GM21717 (cell line): ENCODE results near the gene VWA5B1.

Experiments used
- ATAC-seq: cut with Tn5 transposase; IDR thresholded peaks from one replicate; pipeline ENCODE4 v1.9.1; 2021; ENCODE audit warnings: mild to moderate bottlenecking, moderate library complexity; ENCODE audit not compliant: unreplicated experiment

Gene VWA5B1

DNA sequence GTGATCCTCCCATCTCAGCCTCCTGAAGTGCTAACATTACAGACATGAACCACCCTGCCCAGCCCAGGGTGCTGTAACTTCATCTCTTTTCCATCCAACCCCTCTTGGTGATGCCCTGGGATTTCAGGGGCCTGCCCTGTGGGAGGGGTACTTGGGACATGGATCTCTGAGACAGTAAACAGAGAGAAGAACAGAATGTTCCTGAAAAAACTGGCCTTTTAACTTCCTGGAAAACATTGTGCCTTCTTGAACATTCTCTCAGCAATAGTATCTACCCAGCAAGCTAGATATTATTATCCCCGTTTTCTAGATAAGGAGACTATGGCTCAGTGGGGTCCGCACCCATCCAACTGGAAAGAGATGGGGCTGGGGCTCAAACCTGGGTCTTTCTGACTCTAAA, 57.0 kb downstream of the VWA5B1 start:
- no peak for ATAC-seq

- no peak for ATAC-seq
These were observed 57.7 kb downstream of the VWA5B1 start for GRCh38 chr1:20348326-20348915.

DNA sequence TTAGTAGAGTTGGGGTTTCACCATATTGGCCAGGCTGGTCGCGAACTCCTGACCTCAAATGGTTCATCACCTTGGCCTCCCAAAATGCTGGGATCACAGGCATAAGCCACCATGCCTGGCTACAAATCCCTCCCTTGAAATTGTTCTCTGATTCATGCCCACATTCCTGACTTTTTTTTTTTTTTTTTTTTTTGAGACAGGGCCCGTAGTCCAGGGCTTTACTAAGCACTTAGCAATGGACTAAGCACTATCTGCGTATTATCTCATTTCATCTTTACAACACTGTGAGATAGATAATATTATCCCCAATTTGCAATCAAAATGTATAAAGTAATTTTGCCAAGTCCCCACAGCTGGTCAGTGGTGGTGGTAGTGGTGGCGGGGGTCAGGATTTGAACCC, 58.9 kb downstream of the VWA5B1 start:
- ATAC-seq: no peak

- no peak for ATAC-seq
These were observed 59.3 kb downstream of the VWA5B1 start for GRCh38 chr1:20349971-20350370.

- no peak for ATAC-seq
These were observed 59.7 kb downstream of the VWA5B1 start for GRCh38 chr1:20350421-20350820.

DNA sequence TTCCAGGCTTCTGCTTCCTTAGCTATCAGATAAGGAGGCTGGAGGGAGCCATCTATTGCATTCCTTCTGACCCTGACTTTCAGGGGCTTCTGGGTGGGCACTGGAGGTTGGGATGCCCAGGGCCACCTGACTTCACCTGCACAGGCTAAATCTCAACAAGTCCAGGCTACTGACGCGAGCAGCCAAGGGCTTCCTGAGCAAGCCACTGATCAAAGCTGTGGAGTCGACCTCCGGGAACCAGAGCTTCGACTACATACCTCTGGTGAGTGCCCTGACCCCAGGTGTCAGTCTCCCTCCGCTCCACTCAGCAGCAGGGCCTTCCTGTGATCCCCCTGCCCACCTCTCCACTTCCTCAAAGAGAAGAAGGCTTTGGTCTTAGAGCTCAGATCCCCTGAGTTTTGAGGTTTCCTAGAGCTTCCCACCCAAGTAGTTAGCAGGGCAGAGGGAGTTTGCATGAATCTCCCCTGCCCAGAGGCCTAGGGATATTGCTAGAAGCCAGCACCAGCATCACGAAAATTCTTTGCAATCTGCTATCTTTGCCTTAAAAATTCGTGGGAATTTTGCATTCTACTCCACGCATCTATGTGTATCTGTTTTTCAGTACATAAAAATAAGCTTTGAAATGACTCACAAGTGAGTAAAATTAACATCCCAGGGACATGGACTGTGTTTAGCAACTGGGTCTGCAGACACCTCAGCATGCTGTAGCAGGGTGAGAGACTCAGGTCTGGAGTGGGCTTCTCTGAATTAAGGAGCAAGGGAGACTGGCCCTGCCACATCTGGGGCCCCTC, 61.4 kb downstream of the VWA5B1 start:
- ATAC-seq: no peak

GRCh38 chr1:20353836-20354235, 63.2 kb downstream of the VWA5B1 start:
- ATAC-seq: no peak

GRCh38 chr1:20354610-20355009, 63.9 kb downstream of the VWA5B1 start:
- ATAC-seq: no peak

GRCh38 chr1:20355101-20355827, 64.6 kb downstream of the VWA5B1 start:
- no peak for ATAC-seq

- no peak for ATAC-seq
These were observed 65.4 kb downstream of the VWA5B1 start for GRCh38 chr1:20355828-20356735.

DNA sequence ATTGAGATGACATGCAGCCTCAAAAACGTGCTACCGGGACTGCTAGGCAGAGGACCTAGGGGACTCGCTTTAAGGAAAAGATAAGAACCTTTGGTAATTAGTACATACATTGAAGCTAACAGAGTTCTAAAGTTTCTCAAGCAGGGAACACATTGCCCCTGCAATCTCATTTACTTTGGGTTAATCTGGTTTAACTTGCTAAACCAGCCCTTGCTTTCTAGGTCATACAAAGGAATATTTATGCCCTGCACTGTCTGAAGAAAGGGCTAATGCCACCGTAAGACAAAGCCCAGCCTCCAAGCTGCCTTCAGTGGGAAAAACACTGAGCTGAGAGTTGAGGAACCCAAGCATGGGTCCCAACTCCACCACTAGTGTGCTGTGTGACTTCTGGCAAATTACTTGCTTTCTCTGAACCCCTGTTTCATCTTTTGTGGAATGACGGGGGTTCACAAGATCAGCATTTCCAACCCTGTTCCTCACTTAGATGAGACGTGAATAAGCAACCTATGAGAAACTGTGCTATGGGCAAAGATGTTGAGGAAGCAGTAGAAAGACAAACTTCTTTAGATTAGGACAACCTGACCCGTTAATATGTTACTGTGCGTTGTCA, 66.3 kb downstream of the VWA5B1 start:
- no peak for ATAC-seq

- ATAC-seq: no peak
These were observed 67.1 kb downstream of the VWA5B1 start for GRCh38 chr1:20357796-20358195.

- ATAC-seq: no peak
These were observed 68.1 kb downstream of the VWA5B1 start for GRCh38 chr1:20358761-20359263.

DNA sequence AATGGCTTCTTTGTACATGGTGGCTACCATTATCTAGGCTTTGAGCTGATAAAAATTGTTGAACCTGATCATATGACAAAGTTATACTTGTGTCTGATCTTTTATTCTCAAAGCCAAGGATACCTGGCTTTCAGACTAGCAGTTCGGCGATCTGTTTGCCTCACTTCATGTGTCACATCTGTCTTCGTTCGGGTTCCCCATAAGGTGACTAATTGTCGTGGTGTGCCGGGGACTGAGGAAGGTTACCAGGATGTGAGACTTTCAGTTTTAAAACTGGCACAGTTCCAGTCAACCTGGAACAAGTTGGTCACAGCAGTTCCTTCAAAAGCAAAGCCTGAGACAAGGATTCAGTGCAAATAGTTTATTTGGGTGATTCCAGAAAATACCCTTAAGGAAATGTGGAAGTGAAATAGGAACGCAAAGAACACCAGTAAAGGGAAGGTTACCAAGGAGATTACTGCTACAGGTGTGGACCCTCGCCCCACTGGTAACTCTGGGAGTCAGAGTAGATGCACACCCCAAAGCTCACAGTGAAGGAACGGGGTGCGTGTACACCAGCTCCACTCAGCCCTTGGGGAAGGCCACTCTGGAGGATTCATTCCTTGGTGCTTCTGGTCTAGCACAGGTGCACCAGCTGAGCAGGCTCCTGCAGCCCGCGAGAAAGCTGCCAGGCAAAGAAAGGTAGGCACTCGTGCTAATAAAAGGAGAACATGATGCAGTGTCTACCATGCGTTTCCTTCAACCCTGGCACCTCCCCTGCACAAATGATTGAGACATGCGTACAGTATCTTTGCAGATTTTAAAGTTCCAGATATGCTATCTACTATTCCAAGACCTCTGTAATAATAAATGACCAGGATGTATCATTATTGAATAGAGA, 69.0 kb downstream of the VWA5B1 start:
- ATAC-seq: no peak

- ATAC-seq: no peak
These were observed 70.7 kb downstream of the VWA5B1 start for GRCh38 chr1:20361401-20361800.

- ATAC-seq: no peak
These were observed 71.2 kb downstream of the VWA5B1 start for GRCh38 chr1:20361805-20362381.

GRCh38 chr1:20362856-20363255, 72.2 kb downstream of the VWA5B1 start:
- ATAC-seq: no peak

DNA sequence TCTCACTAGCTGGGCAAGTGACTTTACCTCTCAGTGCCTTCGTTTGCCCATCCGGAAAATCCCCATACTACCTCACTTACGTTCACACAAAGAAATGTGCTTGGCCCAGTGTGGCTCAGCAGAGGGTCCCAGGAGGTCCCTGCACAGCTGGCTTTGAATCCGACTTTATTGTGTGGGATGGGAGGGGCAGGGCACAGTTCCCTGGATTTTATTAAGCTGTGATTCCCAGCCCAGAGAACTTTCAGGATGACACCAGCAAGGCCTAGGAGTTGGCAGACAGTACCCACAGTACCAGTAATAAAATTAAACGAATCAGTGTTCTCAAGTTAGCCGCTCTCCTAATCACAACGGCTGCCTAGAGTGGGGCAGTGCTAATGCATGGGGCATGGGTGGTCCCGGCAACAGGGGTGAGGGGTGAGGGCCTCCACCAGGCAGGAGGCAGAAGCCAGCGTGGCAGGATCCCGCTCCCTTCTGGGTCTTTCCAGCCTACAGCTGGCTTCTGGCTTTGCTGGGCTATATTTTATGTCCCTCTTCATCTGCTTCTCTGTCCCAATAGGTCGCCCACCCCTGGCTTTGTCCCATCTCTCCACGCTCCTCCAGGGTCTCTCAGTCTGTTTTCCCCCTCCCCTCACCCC, 74.9 kb downstream of the VWA5B1 start:
- ATAC-seq: no peak

- ATAC-seq: no peak
These were observed 75.4 kb downstream of the VWA5B1 start for GRCh38 chr1:20366056-20366462.
